IMR-90 (cell line): ENCODE data around the gene MFRP. TPM values are rescaled to one million over a fixed set of nuclear protein-coding genes. Genes with fewer than 3 reads are reported as not detected.

Experiments
- ATAC-seq: fragments of 200-7000 bp; cut with Tn5 transposase; 2 replicates; pipeline ENCODE4 v1.9.1; 2020; ENCODE audit warnings: low read depth, mild to moderate bottlenecking, moderate library complexity
- BruUV-seq: library from RNA; stranded (reverse); fragments of 400-500 nt; replicated peaks from 2 replicates; lab custom pipeline; 2021; lab: Mats Ljungman, UMichigan
- CTCF ChIA-PET: fragments of 300-600 bp; formaldehyde crosslinking; extraction: SDS; loops from one replicate; lab custom pipeline; 2021; ENCODE audit warnings: antibody characterized with exemption; lab: Yijun Ruan, JAX
- POLR2A ChIA-PET: fragments of 300-600 bp; sonication (Branson Sonifier 250); formaldehyde crosslinking; loops from one replicate; lab custom pipeline; 2022; ENCODE audit warnings: antibody characterized with exemption; ENCODE audit not compliant: unreplicated experiment; lab: Charles Lee
- DNase-seq: peaks from one replicate; pipeline ENCODE4 v3.0.0; 2013
- H2AFZ ChIP-seq: replicated peaks from 2 replicates; pipeline ENCODE3; 2013; ENCODE audit warnings: low read length, mild to moderate bottlenecking; ENCODE audit not compliant: poor library complexity
- H2AK5ac ChIP-seq: 2 replicates; pipeline ENCODE4 v1.6.1; 2013; ENCODE audit warnings: low read depth, low read length, inconsistent platforms
- H2AK9ac ChIP-seq: replicated peaks from 2 replicates; pipeline ENCODE3; 2013; ENCODE audit warnings: mild to moderate bottlenecking, low read depth, low read length, moderate library complexity; ENCODE audit not compliant: poor library complexity
- H2BK120ac ChIP-seq: 2 replicates; pipeline ENCODE4 v1.6.1; 2013; ENCODE audit warnings: low read depth, low read length, inconsistent platforms
- H2BK15ac ChIP-seq: 3 replicates; pipeline ENCODE4 v1.6.1; 2013; ENCODE audit warnings: low read depth, low read length, inconsistent platforms
- H2BK20ac ChIP-seq: 2 replicates; pipeline ENCODE4 v1.6.1; 2013; ENCODE audit warnings: low read depth, mild to moderate bottlenecking, inconsistent platforms, low read length, moderate library complexity
- H2BK5ac ChIP-seq: 2 replicates; pipeline ENCODE4 v1.6.1; 2013; ENCODE audit warnings: mild to moderate bottlenecking, low read depth, low read length, inconsistent platforms; ENCODE audit not compliant: poor library complexity, severe bottlenecking
- H3K14ac ChIP-seq: replicated peaks from 2 replicates; pipeline ENCODE4 v1.6.1; 2013; ENCODE audit warnings: low read depth, low read length, inconsistent platforms
- H3K18ac ChIP-seq: 2 replicates; pipeline ENCODE4 v1.6.1; 2013; ENCODE audit warnings: low read depth, low read length, control low read depth
- H3K23ac ChIP-seq: 2 replicates; pipeline ENCODE4 v1.6.1; 2013; ENCODE audit warnings: low read depth, low read length, inconsistent platforms
- H3K27ac ChIP-seq: 2 replicates; pipeline ENCODE4 v1.5.1; 2013; ENCODE audit warnings: mild to moderate bottlenecking, control low read depth, low read length; ENCODE audit not compliant: insufficient read depth
- H3K27me3 ChIP-seq: 2 replicates; pipeline ENCODE4 v1.6.1; 2013; ENCODE audit warnings: low read length; ENCODE audit not compliant: control insufficient read depth, insufficient read depth
- H3K36me3 ChIP-seq: 2 replicates; pipeline ENCODE4 v1.6.1; 2013; ENCODE audit warnings: low read length, mixed read lengths; ENCODE audit not compliant: control insufficient read depth, insufficient read depth
- H3K4ac ChIP-seq: 2 replicates; pipeline ENCODE4 v1.6.1; 2013; ENCODE audit warnings: low read depth, low read length, inconsistent platforms
- H3K4me1 ChIP-seq: 2 replicates; pipeline ENCODE4 v1.6.1; 2013; ENCODE audit warnings: low read length, mixed read lengths; ENCODE audit not compliant: control insufficient read depth, insufficient read depth
- H3K4me2 ChIP-seq: 2 replicates; pipeline ENCODE4 v1.6.1; 2013; ENCODE audit warnings: low read depth, mild to moderate bottlenecking, control low read depth, low read length, moderate library complexity
- H3K4me3 ChIP-seq: 2 replicates; pipeline ENCODE4 v1.5.1; 2013; ENCODE audit warnings: low read depth, mild to moderate bottlenecking, control low read depth, low read length, moderate library complexity; ENCODE audit not compliant: insufficient read depth
- H3K56ac ChIP-seq: 2 replicates; pipeline ENCODE4 v1.6.1; 2013; ENCODE audit warnings: low read length, inconsistent platforms; ENCODE audit not compliant: insufficient read depth; ENCODE audit errors: extremely low read depth
- H3K79me1 ChIP-seq, 2 experiments: 2 replicates each; pipeline ENCODE4 v1.6.1; 2013; ENCODE audit warnings: low read length in 2 of 2, inconsistent platforms in 1 of 2, low read depth in 1 of 2
- H3K9ac ChIP-seq: 2 replicates; pipeline ENCODE4 v1.6.1; 2013; ENCODE audit warnings: low read depth, low read length, control low read depth
- H3K9me1 ChIP-seq: 2 replicates; pipeline ENCODE4 v1.6.1; 2013; ENCODE audit warnings: low read length, inconsistent platforms; ENCODE audit not compliant: insufficient read depth
- H3K9me3 ChIP-seq: 2 replicates; pipeline ENCODE4 v1.6.1; 2013; ENCODE audit warnings: low read length; ENCODE audit not compliant: control insufficient read depth, insufficient read depth
- H4K20me1 ChIP-seq: 2 replicates; pipeline ENCODE4 v1.6.1; 2013; ENCODE audit warnings: low read length, inconsistent platforms; ENCODE audit not compliant: insufficient read depth
- H4K5ac ChIP-seq: 2 replicates; pipeline ENCODE4 v1.6.1; 2013; ENCODE audit warnings: mild to moderate bottlenecking, low read depth, low read length, control low read depth
- H4K8ac ChIP-seq, 2 experiments: 2 replicates each; pipeline ENCODE4 v1.6.1; 2013; ENCODE audit warnings: low read depth in 2 of 2, low read length in 2 of 2, control low read depth in 1 of 2, inconsistent platforms in 1 of 2
- H4K91ac ChIP-seq: 2 replicates; pipeline ENCODE4 v1.6.1; 2013; ENCODE audit warnings: low read depth, low read length, inconsistent platforms; ENCODE audit not compliant: insufficient read depth
- ELK1 ChIP-seq: fragments of 150-350 bp; IDR thresholded peaks from 2 replicates; pipeline ENCODE4 v1.6.1; 2016; ENCODE audit warnings: low read depth, mild to moderate bottlenecking, low read length, moderate library complexity, borderline replicate concordance
- NFE2L2 ChIP-seq: fragments of 150-350 bp; IDR thresholded peaks from 2 replicates; pipeline ENCODE4 v1.6.1; 2016; ENCODE audit warnings: low read depth, mild to moderate bottlenecking, low read length
- WGBS, 2 experiments: methylation state at CpG; one replicate each; pipeline versions ENCODE4 v1.1.5 to v1.1.7; 2013; ENCODE audit warnings: missing lambda C conversion rate in 2 of 2; ENCODE audit not compliant: insufficient read length in 1 of 2; ENCODE audit errors: extremely low coverage in 2 of 2; 5-methylcytosine and 5-hydroxymethylcytosine counted together
- dilution Hi-C: fragments of 300-500 bp; cut with HindIII; formaldehyde crosslinking; loops from one replicate; pipeline ENCODE4 v1.14.3; 2018; ENCODE audit warnings: low sequenced_read_pairs; ENCODE audit not compliant: unreplicated experiment
- in situ Hi-C: fragments of 300-500 bp; cut with MboI; formaldehyde crosslinking; loops from 3 replicates; pipeline ENCODE4 v1.14.3; 2019; ENCODE audit warnings: low sequenced_read_pairs, inconsistent platforms, mixed read lengths
- intact Hi-C: fragments of 100-400 bp; cut with micrococcal nuclease; formaldehyde crosslinking; loops from 2 replicates; pipeline ENCODE4 v1.10.0; 2022
- polyA plus RNA-seq, 3 experiments: library from polyadenylated mRNA; depleted of rRNA; stranded (reverse); fragments of >200 nt; gene quantifications; 2 replicates each; pipeline ENCODE4 v1.2.3, GENCODE V29; 2012; ENCODE audit warnings: low replicate concordance in 1 of 3
- total RNA-seq: library from RNA; depleted of rRNA; stranded (reverse); fragments of >200 nt; gene quantifications from 2 replicates; pipeline ENCODE4 v1.2.3, GENCODE V29; 2012

The MFRP gene
- total and polyA plus RNA-seq, 2 of the 4 experiments (the other 2 are of a cell fraction) = not detected

- H4K5ac ChIP-seq = no peak overlapping the region
- ChIA-PET CTCF (interaction anchor here (0.9 to 5.3 kb wide), 3 partner anchors 11 to 29 kb away, joined by 3 to 30 read pairs (median 7); partner anchors contain the start of gene USP2), POLR2A (no interaction called here)
- H3K18ac ChIP-seq = no peak overlapping the region
- H2BK120ac ChIP-seq = no peak overlapping the region
- H3K23ac ChIP-seq = no peak overlapping the region
- peak overlapping the region; percentile 52 for H2AK5ac ChIP-seq
- DNase-seq (no peak), ATAC-seq (no peak)
- no peak overlapping the region for H3K14ac ChIP-seq
- H3K4me2 ChIP-seq = no peak overlapping the region
- no peak for TF ChIP-seq ELK1
- no peak for TF ChIP-seq NFE2L2
- intact Hi-C loops (loop anchor here (10.0 kb wide), 1 partner anchor 357 kb away; the partner anchor contains the start of gene NECTIN1), dilution Hi-C loops (no loop called here), in situ Hi-C loops (loop anchor here (25.0 kb wide), 1 partner anchor 745 kb away; no protein-coding TSS in a partner anchor)
- H2BK5ac ChIP-seq = no peak overlapping the region
- H3K56ac ChIP-seq = no peak overlapping the region
- BruUV-seq = no TSS peak
- H3K36me3 ChIP-seq = no peaks in the 10 kb centered on the region
- H3K9me1 ChIP-seq = peaks cover 25% of the 10 kb centered on the region
- no peak overlapping the region for H3K27ac ChIP-seq
- no peaks in the 10 kb centered on the region for H3K9me3 ChIP-seq
- peaks cover 20% of the 10 kb centered on the region for H3K4me1 ChIP-seq
- peak overlapping the region; percentile 27; the same call in 1 of the 2 replicates for H3K4ac ChIP-seq
- H4K8ac ChIP-seq = no peak overlapping the region
- H3K27me3 ChIP-seq = no peaks in the 10 kb centered on the region
- 0 out of 2 replicates have a peak overlapping the region, but pooled peaks have one; percentile 34 for H2BK20ac ChIP-seq
- H2AFZ ChIP-seq = peak overlapping the region; percentile 44
- H2BK15ac ChIP-seq = no peak overlapping the region
- no peak overlapping the region for H3K4me3 ChIP-seq
- no peak overlapping the region for H3K9ac ChIP-seq
- peak overlapping the region; percentile 3 for H2AK9ac ChIP-seq
- WGBS, 2 experiments = 30% methylated on average over 2 of the region's 9 CpGs; no CpG with 5 or more reads in 1 of the 2 experiments
- H3K79me1 ChIP-seq = peaks cover 0 to 9% of the 10 kb centered on the region in 2 experiments; a peak in 1 of 4 replicates
- no peaks in the 10 kb centered on the region; the same call in 1 of the 2 replicates for H4K20me1 ChIP-seq
- H4K91ac ChIP-seq = no peak overlapping the region
Measured at GRCh38 chr11:119367661-119368120, 21.2 kb upstream of the MFRP start.
